Smooth muscle cell of the brain vasculature (primary cell): ENCODE data around the gene RIC3.
"Not testable (repeated sequence)": the region's sequence is repeated elsewhere in the genome, so short reads cannot be mapped to it uniquely, and the experiment has no call there.

Experiments
- DNase-seq: peaks from one replicate; pipeline ENCODE4 v3.0.0-alpha.2; 2012; ENCODE audit warnings: low read depth, low spot score

The RIC3 gene

GRCh38 chr11:8190431-8190830 lies 21.6 kb upstream of the RIC3 start:
- DNase-seq = no peak

GRCh38 chr11:8186429-8186828 lies 17.6 kb upstream of the RIC3 start:
- no peak for DNase-seq

- DNase-seq = no peak
These were observed 14.3 kb upstream of the RIC3 start for GRCh38 chr11:8183111-8183510.

- DNase-seq = no peak
These were observed 11.6 kb upstream of the RIC3 start for GRCh38 chr11:8180469-8180868.

- DNase-seq = no peak
These were observed 9.5 kb upstream of the RIC3 start for GRCh38 chr11:8178297-8178696.

GRCh38 chr11:8177136-8177535 lies 8.3 kb upstream of the RIC3 start:
- DNase-seq = no peak

GRCh38 chr11:8167796-8168195 lies 1.0 kb downstream of the RIC3 start:
- DNase-seq = no peak

- DNase-seq = no peak
These were observed 4.1 kb downstream of the RIC3 start for GRCh38 chr11:8164746-8165145.

GRCh38 chr11:8161627-8162304 lies 7.1 kb downstream of the RIC3 start:
- DNase-seq = not testable (repeated sequence)

- no peak for DNase-seq
These were observed 11.9 kb downstream of the RIC3 start for GRCh38 chr11:8156877-8157276.

- DNase-seq = no peak
These were observed 19.1 kb downstream of the RIC3 start for GRCh38 chr11:8149726-8150125.

GRCh38 chr11:8138526-8138925 lies 30.3 kb downstream of the RIC3 start:
- DNase-seq = no peak

- DNase-seq = no peak
These were observed 41.4 kb downstream of the RIC3 start for GRCh38 chr11:8127447-8127846.

- DNase-seq = no peak
These were observed 42.1 kb downstream of the RIC3 start for GRCh38 chr11:8126649-8127289.

- DNase-seq = no peak
These were observed 46.6 kb downstream of the RIC3 start for GRCh38 chr11:8122173-8122764.

GRCh38 chr11:8111636-8112035 lies 57.2 kb downstream of the RIC3 start:
- DNase-seq = no peak

GRCh38 chr11:8110396-8110795 lies 58.4 kb downstream of the RIC3 start:
- no peak for DNase-seq

- no peak for DNase-seq
These were observed 59.1 kb downstream of the RIC3 start for GRCh38 chr11:8109675-8110074.

GRCh38 chr11:8108421-8108820 lies 60.4 kb downstream of the RIC3 start:
- DNase-seq = no peak

GRCh38 chr11:8107642-8108041 lies 61.2 kb downstream of the RIC3 start:
- DNase-seq = no peak

GRCh38 chr11:8106679-8107078 lies 62.1 kb downstream of the RIC3 start:
- no peak for DNase-seq

- no peak for DNase-seq
These were observed 63.2 kb downstream of the RIC3 start for GRCh38 chr11:8105666-8106065.

GRCh38 chr11:8105133-8105532 lies 63.7 kb downstream of the RIC3 start:
- no peak for DNase-seq
